Panc1 (cell line): ENCODE data around the gene HBG2. TPM values are rescaled to one million over a fixed set of nuclear protein-coding genes. Genes with fewer than 3 reads are reported as not detected.

Experiments used
- ATAC-seq: fragments of 200-7000 bp; cut with Tn5 transposase; 2 replicates; pipeline ENCODE4 v1.9.1; 2020; ENCODE audit warnings: mild to moderate bottlenecking, moderate library complexity
- BruUV-seq: library from RNA; stranded (reverse); fragments of 400-500 nt; replicated peaks from 2 replicates; lab custom pipeline; 2021; lab: Mats Ljungman, UMichigan
- CTCF ChIA-PET: fragments of 300-600 bp; sonication (Branson Sonifier 250); formaldehyde crosslinking; loops from one replicate; lab custom pipeline; 2022; ENCODE audit warnings: antibody characterized with exemption; lab: Charles Lee
- POLR2A ChIA-PET: fragments of 300-600 bp; sonication (Branson Sonifier 250); formaldehyde crosslinking; loops from one replicate; lab custom pipeline; 2022; ENCODE audit warnings: antibody characterized with exemption; lab: Charles Lee
- DNase-seq: peaks from one replicate; pipeline ENCODE4 v3.0.0-alpha.2; 2010; ENCODE audit warnings: low read depth, low spot score
- H3K27ac ChIP-seq: 2 replicates; pipeline ENCODE4 v1.5.1; 2011; ENCODE audit warnings: mild to moderate bottlenecking, low read length, inconsistent platforms
- H3K27me3 ChIP-seq: fragments of 200-500 bp; sonication (Bioruptor generic); 2 replicates; pipeline ENCODE4 v1.6.0; 2014; ENCODE audit warnings: low read length, inconsistent platforms; ENCODE audit not compliant: control insufficient read depth, insufficient read depth
- H3K36me3 ChIP-seq: fragments of 200-500 bp; sonication (Bioruptor generic); 2 replicates; pipeline ENCODE4 v1.5.1; 2014; ENCODE audit warnings: inconsistent platforms, mild to moderate bottlenecking, low read length, moderate library complexity; ENCODE audit not compliant: control insufficient read depth, insufficient read depth
- H3K4me1 ChIP-seq: 2 replicates; pipeline ENCODE4 v1.5.1; 2011; ENCODE audit warnings: inconsistent platforms, mild to moderate bottlenecking, low read length, moderate library complexity; ENCODE audit not compliant: control insufficient read depth, insufficient read depth
- H3K4me3 ChIP-seq, 2 experiments: 2 replicates each; pipeline ENCODE4 v1.5.1; 2011 to 2012; ENCODE audit warnings: low read depth in 2 of 2, low read length in 2 of 2, mild to moderate bottlenecking in 2 of 2, inconsistent platforms in 1 of 2, moderate library complexity in 1 of 2
- H3K9me3 ChIP-seq: fragments of 200-500 bp; sonication (Bioruptor generic); 2 replicates; pipeline ENCODE4 v1.5.1; 2014; ENCODE audit warnings: low read depth, mild to moderate bottlenecking, inconsistent platforms, low read length, moderate library complexity; ENCODE audit not compliant: control insufficient read depth, insufficient read depth
- POLR2AphosphoS5 ChIP-seq: IDR thresholded peaks from 2 replicates; pipeline ENCODE4 v1.6.1; 2012; ENCODE audit warnings: mild to moderate bottlenecking, low read depth, low read length, moderate library complexity
- SIN3A ChIP-seq: IDR thresholded peaks from 2 replicates; pipeline ENCODE4 v1.6.1; 2012; ENCODE audit warnings: low read depth, mild to moderate bottlenecking, low read length, moderate library complexity, borderline replicate concordance; ENCODE audit not compliant: insufficient read depth
- TCF7L2 ChIP-seq: IDR thresholded peaks from 2 replicates; pipeline ENCODE4 v1.6.1; 2011; ENCODE audit warnings: mild to moderate bottlenecking, low read depth, low read length, inconsistent platforms
- in situ Hi-C: cut with HindIII; loops from 2 replicates; pipeline ENCODE4 v1.10.0; 2016; ENCODE audit warnings: low sequenced_read_pairs, low pct_unique_long_range_greater_than_20kb
- intact Hi-C: fragments of 100-400 bp; cut with micrococcal nuclease; formaldehyde crosslinking; loops from one replicate; pipeline ENCODE4 v1.10.0; 2022; ENCODE audit not compliant: unreplicated experiment
- total RNA-seq: library from RNA; stranded (reverse); gene quantifications from one replicate; pipeline ENCODE4 v1.2.1, GENCODE V29; 2021; ENCODE audit not compliant: unreplicated experiment
- TF ChIP-seq, protein P1 (sequence below), 2 experiments: IDR thresholded peaks; 2 replicates each; pipeline ENCODE4 v1.6.1; 2011 to 2012; ENCODE audit warnings: low read depth in 2 of 2, control low read depth in 1 of 2, low read length in 1 of 2, mild to moderate bottlenecking in 1 of 2, moderate library complexity in 1 of 2; ENCODE audit not compliant: insufficient read depth in 1 of 2
- TF ChIP-seq, protein P2 (sequence below): fragments of 450-650 bp; IDR thresholded peaks from 2 replicates; pipeline ENCODE4 v1.5.1; 2017; ENCODE audit warnings: mild to moderate bottlenecking

HBG2 gene
- total RNA-seq, 1 experiment from 2014 or later: 6.5 TPM

DNA sequence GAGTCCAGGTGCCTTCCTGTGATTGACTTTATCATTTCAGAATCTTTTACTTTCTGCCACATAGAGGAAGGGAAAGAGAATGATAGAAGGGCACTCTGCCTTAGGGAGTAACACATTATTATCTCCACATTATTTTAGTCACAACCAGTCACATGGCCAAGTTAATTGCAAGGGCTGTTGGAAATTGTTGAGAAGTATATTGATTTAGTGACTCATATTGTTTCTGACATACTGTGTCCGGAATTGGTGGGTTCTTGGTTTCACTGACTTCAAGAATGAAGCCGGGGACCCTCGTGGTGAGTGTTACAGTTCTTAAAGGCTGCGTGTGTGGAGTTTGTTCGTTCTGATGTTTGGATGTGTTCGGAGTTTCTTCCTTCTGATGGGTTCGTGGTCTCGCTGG is 38.4 kb upstream of the HBG2 start:
- in situ Hi-C loops: no loop called here
- H3K9me3 ChIP-seq: no peaks in the 10 kb centered on the region
- H3K36me3 ChIP-seq: no peaks in the 10 kb centered on the region
- POLR2A ChIA-PET: no interaction called here
- BruUV-seq: no TSS peak
- H3K27ac ChIP-seq: no peak overlapping the region
- DNase-seq: no peak
- ATAC-seq: no peak
- H3K27me3 ChIP-seq: peaks cover 5% of the 10 kb centered on the region; the same call in 1 of the 2 replicates
- CTCF ChIA-PET: no interaction called here
- TF ChIP-seq, protein P1, sequence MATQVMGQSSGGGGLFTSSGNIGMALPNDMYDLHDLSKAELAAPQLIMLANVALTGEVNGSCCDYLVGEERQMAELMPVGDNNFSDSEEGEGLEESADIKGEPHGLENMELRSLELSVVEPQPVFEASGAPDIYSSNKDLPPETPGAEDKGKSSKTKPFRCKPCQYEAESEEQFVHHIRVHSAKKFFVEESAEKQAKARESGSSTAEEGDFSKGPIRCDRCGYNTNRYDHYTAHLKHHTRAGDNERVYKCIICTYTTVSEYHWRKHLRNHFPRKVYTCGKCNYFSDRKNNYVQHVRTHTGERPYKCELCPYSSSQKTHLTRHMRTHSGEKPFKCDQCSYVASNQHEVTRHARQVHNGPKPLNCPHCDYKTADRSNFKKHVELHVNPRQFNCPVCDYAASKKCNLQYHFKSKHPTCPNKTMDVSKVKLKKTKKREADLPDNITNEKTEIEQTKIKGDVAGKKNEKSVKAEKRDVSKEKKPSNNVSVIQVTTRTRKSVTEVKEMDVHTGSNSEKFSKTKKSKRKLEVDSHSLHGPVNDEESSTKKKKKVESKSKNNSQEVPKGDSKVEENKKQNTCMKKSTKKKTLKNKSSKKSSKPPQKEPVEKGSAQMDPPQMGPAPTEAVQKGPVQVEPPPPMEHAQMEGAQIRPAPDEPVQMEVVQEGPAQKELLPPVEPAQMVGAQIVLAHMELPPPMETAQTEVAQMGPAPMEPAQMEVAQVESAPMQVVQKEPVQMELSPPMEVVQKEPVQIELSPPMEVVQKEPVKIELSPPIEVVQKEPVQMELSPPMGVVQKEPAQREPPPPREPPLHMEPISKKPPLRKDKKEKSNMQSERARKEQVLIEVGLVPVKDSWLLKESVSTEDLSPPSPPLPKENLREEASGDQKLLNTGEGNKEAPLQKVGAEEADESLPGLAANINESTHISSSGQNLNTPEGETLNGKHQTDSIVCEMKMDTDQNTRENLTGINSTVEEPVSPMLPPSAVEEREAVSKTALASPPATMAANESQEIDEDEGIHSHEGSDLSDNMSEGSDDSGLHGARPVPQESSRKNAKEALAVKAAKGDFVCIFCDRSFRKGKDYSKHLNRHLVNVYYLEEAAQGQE (IDR thresholded peaks at IDR 0.05; ENCODE audit: insufficient read depth in 1 of 2, low read depth in 2 of 2, low read length in 1 of 2): no peak
- no peak overlapping the region for H3K4me3 ChIP-seq
- intact Hi-C loops: no loop called here
- no peaks in the 10 kb centered on the region for H3K4me1 ChIP-seq

DNA sequence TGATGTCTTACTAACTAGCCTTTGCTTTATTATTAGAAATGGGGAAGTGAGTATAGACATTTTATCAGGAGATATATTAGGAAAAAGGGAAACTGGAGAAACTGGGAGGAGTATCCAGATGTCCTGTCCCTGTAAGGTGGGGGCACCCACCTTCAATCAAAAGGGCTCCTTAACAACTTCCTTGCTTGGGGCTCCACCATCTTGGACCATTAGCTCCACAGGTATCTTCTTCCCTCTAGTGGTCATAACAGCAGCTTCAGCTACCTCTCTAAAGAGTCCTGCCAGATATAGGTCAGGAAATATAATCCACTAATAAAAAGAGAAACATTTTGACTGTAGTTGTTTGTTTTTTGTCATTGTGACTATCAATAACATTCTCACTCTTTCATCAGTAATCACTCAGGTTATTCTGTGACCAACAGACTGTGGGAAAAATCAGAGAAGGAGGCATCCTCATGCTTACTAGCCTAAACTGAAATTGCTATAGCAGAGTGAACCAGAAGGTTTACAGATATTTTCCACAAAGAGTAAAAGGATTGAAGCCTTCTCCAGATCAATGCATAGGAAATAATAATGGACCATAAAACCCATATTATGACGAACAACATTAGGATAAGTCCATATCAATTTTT is 36.7 kb upstream of the HBG2 start:
- ChIA-PET POLR2A (interaction anchor here (0.6 kb wide), 2 partner anchors 72 to 251 kb away, joined by 3 to 5 read pairs; no protein-coding TSS in a partner anchor), CTCF (interaction anchor here (0.5 to 0.7 kb wide), 3 partner anchors 83 to 402 kb away, joined by 3 to 5 read pairs (median 5); no protein-coding TSS in a partner anchor)
- BruUV-seq: no TSS peak
- H3K27me3 ChIP-seq: peaks cover 2% of the 10 kb centered on the region; the same call in 1 of the 2 replicates
- TF ChIP-seq TCF7L2: no peak
- TF ChIP-seq, protein P2, sequence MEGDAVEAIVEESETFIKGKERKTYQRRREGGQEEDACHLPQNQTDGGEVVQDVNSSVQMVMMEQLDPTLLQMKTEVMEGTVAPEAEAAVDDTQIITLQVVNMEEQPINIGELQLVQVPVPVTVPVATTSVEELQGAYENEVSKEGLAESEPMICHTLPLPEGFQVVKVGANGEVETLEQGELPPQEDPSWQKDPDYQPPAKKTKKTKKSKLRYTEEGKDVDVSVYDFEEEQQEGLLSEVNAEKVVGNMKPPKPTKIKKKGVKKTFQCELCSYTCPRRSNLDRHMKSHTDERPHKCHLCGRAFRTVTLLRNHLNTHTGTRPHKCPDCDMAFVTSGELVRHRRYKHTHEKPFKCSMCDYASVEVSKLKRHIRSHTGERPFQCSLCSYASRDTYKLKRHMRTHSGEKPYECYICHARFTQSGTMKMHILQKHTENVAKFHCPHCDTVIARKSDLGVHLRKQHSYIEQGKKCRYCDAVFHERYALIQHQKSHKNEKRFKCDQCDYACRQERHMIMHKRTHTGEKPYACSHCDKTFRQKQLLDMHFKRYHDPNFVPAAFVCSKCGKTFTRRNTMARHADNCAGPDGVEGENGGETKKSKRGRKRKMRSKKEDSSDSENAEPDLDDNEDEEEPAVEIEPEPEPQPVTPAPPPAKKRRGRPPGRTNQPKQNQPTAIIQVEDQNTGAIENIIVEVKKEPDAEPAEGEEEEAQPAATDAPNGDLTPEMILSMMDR: peak; percentile 81
- in situ Hi-C loops (no loop called here), intact Hi-C loops (loop anchor here (2.0 kb wide), 2 partner anchors 87 to 167 kb away; no protein-coding TSS in a partner anchor)
- H3K27ac ChIP-seq: no peak overlapping the region
- no peaks in the 10 kb centered on the region for H3K4me1 ChIP-seq
- no peaks in the 10 kb centered on the region for H3K9me3 ChIP-seq
- no peaks in the 10 kb centered on the region for H3K36me3 ChIP-seq
- peak; percentile 38 for DNase-seq
- ATAC-seq: peak; percentile 94
- no peak overlapping the region for H3K4me3 ChIP-seq

DNA sequence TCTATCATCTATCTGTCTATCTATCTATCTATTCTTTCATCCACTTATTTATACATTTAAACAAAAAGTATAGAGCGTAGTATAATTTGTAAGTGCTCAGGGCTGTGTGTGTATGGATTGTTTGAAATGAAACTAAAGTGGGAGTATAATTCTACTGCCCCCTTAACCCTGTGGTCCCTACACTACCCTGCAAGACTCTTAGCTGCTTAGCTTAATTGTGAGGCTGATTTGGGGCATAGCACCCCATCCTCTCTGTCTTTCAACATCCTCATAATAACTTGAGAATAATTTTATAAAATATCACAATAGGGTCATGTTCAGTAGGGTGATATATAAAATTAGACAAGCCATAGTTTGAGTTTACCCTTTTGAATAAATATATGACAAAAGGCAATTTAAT is 35.5 kb upstream of the HBG2 start:
- no peak for ATAC-seq
- no TSS peak for BruUV-seq
- in situ Hi-C loops (no loop called here), intact Hi-C loops (loop anchor here (2.0 kb wide), 2 partner anchors 85 to 165 kb away; no protein-coding TSS in a partner anchor)
- POLR2A ChIA-PET: no interaction called here
- H3K4me1 ChIP-seq: no peaks in the 10 kb centered on the region
- H3K27me3 ChIP-seq: no peaks in the 10 kb centered on the region
- H3K4me3 ChIP-seq: no peak overlapping the region
- no peaks in the 10 kb centered on the region for H3K9me3 ChIP-seq
- CTCF ChIA-PET: no interaction called here
- TF ChIP-seq POLR2AphosphoS5 (no peak), TCF7L2 (no peak), SIN3A (no peak)
- TF ChIP-seq, protein P2: no peak
- TF ChIP-seq, protein P1 (IDR thresholded peaks at IDR 0.05; ENCODE audit: insufficient read depth in 1 of 2, low read depth in 2 of 2, low read length in 1 of 2): no peak
- H3K27ac ChIP-seq: no peak overlapping the region
- no peak for DNase-seq
- no peaks in the 10 kb centered on the region for H3K36me3 ChIP-seq
